ENCODE results near the gene BZW2.
"Not testable (repeated sequence)": the region's sequence is repeated elsewhere in the genome, so short reads cannot be mapped to it uniquely, and the experiment has no call there.

The BZW2 gene

GRCh38 chr7:16675277-16675676 lies 29.3 kb downstream of the BZW2 start:
- no peak for DNase-seq

GRCh38 chr7:16677978-16678494 lies 32.1 kb downstream of the BZW2 start:
- DNase-seq: no peak

DNA sequence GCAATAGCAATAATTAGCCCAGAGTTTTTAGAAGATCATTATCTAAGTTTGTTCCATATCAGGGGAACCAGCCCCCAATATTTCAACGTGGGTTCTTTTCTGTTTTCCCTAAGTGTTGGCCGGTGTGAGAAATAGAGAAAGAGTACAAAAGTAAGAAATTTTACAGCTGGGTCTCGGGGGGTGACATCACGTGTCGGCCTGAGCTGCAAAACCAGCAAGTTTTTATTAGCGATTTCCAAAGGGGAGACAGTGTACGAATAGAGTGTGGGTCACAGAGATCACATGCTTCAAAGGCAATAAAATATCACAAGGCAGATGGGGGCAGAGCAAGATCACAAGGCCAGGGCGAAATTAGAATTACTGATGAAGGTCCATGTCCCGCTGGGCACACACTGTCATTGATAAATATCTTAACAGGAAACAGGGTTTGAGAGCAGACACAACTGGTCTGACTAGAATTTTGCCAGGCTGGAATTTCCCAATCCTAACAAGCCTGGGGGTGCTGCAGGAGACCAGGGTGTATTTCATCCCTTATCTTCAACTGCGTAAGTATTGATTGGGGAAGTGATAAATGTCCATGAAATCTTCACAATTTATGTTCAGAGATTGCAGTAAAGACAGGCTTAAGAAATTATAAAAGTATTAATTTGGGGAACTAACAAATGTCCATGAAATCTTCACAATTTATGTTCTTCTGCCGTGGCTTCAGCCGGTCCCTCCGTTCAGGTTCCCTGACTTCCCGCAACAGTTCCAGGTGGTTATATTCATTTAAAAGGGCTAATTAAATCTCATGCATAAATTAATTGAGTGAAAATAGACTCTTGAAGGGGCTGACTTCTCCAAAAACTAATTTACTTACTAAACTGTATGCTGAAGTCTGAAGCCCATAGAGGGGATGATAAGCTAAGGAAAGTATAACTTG lies 32.9 kb downstream of the BZW2 start:
- DNase-seq: not testable (repeated sequence)

DNA sequence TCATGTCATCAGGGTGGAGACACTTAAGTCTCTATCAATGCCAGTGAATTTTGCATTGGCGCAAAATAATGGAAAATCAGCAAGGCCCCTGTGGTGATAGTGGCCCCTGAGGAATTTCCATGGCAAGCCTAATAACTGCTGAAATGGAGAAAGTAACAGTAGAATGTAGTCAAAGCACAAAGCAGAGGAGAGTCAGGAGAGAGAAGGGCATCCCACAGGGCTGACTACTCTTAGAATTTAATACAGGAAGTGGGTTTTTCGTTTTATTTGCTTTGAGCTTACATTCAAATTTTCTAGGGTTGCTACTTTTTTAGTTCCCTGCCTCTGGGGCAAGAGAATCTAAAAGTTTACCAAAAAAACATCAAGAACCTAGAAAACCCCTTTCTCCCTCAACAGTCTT lies 39.0 kb downstream of the BZW2 start:
- DNase-seq: no peak

GRCh38 chr7:16685535-16685934 lies 39.6 kb downstream of the BZW2 start:
- no peak for DNase-seq

- no peak for DNase-seq
Observed at GRCh38 chr7:16688249-16688648, 42.3 kb downstream of the BZW2 start.

GRCh38 chr7:16691241-16691640 lies 45.3 kb downstream of the BZW2 start:
- DNase-seq: no peak

- DNase-seq: no peak
Observed at GRCh38 chr7:16693601-16694318, 47.8 kb downstream of the BZW2 start.

- no peak for DNase-seq
Observed at GRCh38 chr7:16694806-16695205, 48.8 kb downstream of the BZW2 start.

DNA sequence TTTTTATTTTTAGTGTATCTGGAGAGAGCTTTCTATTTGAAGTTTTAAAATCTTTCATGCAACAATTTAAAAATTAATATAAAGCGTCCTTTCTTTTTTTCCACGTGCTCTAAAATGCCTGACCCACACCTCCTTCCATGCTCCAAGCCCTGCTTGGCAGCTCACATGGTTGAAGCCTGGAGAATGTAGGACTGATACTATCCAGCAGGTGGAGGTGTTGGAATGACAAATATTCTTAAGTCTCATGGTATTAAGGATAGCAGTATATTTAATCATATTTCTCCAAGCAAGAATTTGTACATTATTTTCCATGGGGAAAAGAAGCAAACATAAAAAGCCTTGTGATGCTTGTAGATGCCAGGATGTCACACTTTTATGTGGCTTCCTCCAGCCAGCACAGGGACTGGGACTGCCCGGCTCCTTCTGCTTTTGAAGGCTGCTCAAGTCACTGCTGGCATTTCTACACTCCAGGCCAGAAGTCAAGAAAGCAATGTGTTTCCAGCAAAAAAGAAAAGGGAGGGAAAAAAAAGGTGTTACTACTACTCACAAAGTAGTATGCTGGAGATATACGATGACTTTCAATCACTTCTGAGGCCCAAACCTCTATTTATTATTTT lies 49.7 kb downstream of the BZW2 start:
- peak; percentile 69 for DNase-seq

- DNase-seq: peak; percentile 66
Observed at GRCh38 chr7:16697507-16698199, 51.7 kb downstream of the BZW2 start.

GRCh38 chr7:16698200-16698905 lies 52.4 kb downstream of the BZW2 start:
- DNase-seq: no peak

- no peak for DNase-seq
Observed at GRCh38 chr7:16702441-16702840, 56.5 kb downstream of the BZW2 start.

DNA sequence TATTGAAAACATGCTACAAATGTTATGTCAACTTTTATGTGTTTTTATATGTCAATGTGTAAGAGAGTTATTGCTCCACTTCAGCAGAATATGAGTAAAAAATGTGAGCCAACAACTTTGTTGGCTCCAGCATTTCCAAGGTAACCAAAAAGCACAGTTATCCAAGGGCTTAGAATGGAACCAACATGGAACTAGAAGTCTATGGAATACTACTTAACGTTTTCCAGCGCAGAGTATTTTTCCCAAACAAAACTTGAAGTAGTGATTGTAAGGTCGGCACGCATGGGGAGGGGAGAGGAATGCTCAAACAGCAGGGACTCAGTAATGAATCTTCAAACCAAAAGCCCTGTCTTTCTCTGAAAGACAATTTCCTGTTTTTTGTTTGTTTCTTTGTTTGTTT lies 62.5 kb downstream of the BZW2 start:
- DNase-seq: peak; percentile 70

- DNase-seq: peak; percentile 96
Observed at GRCh38 chr7:16708980-16709379, 63.0 kb downstream of the BZW2 start.

DNA sequence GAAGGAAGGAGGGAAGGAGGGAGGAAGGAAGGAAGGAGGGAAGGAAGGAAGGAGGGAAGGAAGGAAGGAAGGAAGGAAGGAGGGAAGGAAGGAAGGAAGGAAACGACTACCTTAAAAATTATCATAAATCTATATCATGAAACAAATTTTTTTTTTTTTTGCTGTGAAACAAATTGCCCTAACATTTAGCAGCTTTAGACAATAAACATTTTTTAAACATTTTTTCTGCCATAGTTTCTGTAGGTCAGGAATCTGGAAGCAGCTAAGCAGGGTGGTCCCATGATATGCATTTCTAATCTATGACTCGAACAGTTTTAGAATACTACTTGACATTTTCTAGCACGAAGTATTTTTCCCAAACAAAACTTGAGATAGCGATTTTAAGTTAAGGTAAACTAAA lies 64.7 kb downstream of the BZW2 start:
- peak; percentile 63 for DNase-seq

DNA sequence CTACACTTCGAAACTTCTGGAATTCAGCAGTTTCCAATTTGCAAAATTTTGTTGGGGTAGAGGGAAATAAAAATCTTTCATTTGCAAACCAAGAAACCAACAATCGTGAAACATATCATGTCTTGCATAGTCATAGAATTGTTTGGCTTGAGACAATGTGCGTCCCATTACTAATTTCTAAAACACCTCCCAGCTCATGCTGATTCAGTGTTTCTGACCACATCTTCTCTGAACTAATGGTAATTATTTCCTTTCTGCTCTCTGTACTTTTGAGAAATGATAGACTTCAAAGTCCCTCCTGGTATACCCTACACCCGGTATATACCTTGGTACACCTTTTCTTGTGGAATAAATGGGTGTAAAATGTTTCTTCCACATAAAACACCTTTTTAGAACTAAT lies 65.7 kb downstream of the BZW2 start:
- peak; percentile 44 for DNase-seq

GRCh38 chr7:16712916-16713315 lies 66.9 kb downstream of the BZW2 start:
- DNase-seq: peak; percentile 37

GRCh38 chr7:16715928-16716327 lies 69.9 kb downstream of the BZW2 start:
- DNase-seq: no peak

GRCh38 chr7:16718111-16718656 lies 72.2 kb downstream of the BZW2 start:
- no peak for DNase-seq

DNA sequence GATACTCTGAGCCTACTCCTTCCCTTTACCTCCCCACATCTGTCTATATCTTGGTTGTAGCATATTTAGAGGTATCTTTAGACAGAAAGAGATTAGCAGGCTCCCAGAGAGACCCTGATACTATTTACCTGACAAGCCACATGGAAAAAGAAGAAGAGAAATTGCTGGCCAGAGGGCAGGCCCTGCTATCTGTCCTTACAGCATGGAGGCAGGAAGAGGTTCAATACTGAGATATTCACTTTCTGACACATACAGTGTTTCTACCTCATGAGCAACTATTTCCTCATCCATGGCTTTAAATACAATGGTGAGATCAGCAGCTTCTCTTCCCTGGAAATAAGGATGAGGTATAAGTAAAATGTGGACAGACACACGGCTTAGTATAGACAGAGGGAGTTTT lies 73.7 kb downstream of the BZW2 start:
- no peak for DNase-seq

GRCh38 chr7:16721541-16721940 lies 75.6 kb downstream of the BZW2 start:
- no peak for DNase-seq

Measured in fibroblast of skin of scalp (primary cell).